ENCODE measurements around the gene NBPF19. TPM values are rescaled to one million over a fixed set of nuclear protein-coding genes. Genes with fewer than 3 reads are reported as not detected.

The NBPF19 gene
- 2.9 and 3.8 TPM in 2 replicates for total RNA-seq

GRCh38 chr1:149474745-149475144, at the start of gene NBPF19:
NBPF19 (plus strand) TSS chr1:149475045; CDS start chr1:149475933, 888 bp downstream.

Other genes starting within 250 kb of the NBPF19 start
- gene PPIAL4C, start 108.8 kb downstream of the NBPF19 start, total RNA-seq, result not detected in 2 replicates

Measured in epithelial cell of umbilical artery (primary cell).